ENCODE results near the gene HCN2.
"Not testable (repeated sequence)": the region's sequence is repeated elsewhere in the genome, so short reads cannot be mapped to it uniquely, and the experiment has no call there.

Gene HCN2

DNA sequence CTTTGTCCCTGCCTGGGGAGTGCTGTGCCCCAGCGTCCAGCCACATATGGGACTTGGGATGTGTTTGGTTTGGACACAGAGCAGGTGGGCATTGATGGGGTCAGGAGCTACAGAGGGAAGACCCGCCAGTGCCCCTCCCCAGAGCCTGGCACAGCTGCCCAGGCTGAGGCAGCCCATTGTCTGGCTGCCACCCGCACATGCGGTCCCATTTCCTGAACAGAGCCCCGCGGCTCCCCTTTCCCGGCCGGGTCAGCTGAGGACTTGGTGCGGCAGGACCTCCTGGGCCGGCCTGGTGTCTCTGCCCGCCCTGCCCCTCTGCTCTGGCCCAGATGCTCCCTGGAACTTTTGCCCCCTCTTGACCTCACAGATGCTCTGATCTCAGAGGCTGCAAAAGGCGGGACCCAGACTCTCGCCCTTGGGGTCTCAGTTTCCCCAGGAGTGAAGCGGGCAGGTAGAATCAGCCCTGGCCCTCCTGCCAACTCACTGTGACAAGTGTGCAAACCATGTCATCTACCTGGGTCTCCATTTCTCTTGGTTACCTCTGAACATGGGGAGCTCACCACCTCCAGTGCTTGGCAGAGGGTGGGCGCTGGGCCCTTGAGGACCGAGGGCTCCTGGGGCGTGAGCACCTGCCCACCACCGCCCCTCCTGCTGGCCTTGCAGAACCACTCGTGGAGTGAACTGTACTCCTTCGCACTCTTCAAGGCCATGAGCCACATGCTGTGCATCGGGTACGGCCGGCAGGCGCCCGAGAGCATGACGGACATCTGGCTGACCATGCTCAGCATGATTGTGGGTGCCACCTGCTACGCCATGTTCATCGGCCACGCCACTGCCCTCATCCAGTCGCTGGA, 17.8 kb downstream of the HCN2 start:
- no peak for DNase-seq

DNA sequence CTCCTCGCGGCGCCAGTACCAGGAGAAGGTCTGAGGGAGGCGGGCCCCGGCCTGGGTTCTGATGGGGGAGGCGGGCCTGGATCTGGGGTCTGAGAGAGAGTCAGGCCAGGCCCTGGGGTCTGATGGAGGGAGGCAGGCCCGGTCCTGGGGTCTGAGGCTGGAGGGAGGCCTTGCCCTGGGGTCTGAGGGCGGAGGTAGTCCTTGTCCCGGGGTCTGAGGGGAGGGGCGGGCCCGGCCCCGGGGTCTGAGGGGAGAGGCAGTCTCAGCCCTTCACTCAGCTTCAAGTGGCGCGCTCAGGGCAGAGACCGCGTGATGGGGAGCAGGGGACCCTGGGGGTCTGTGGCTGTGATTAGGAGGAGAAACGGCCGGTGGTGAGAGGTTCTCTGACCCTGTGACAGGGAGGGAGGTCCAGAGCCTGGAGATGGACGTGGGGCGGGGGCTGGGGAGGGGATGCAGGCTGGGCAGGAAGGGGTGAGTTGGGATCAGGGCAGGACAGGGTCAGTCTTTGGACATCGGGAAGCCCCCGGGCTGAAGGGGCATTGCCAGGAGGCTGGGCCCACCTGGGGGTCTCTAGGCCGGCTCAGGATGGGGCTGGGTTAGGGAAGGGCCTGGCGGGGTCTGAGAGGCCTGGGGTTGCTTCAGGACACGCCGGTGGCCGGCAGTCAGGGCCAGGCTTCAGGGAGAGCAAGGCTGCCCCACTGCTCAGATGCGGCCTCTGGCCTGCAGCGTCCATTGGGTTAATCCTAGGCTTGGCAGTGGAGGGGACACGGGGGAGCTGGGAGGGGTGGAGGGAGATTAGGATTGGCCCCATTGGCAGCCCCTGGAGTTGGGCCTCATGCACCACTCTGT, 18.7 kb downstream of the HCN2 start:
- no peak for DNase-seq

- DNase-seq = no peak
These were observed 19.3 kb downstream of the HCN2 start for GRCh38 chr19:609004-609346.

DNA sequence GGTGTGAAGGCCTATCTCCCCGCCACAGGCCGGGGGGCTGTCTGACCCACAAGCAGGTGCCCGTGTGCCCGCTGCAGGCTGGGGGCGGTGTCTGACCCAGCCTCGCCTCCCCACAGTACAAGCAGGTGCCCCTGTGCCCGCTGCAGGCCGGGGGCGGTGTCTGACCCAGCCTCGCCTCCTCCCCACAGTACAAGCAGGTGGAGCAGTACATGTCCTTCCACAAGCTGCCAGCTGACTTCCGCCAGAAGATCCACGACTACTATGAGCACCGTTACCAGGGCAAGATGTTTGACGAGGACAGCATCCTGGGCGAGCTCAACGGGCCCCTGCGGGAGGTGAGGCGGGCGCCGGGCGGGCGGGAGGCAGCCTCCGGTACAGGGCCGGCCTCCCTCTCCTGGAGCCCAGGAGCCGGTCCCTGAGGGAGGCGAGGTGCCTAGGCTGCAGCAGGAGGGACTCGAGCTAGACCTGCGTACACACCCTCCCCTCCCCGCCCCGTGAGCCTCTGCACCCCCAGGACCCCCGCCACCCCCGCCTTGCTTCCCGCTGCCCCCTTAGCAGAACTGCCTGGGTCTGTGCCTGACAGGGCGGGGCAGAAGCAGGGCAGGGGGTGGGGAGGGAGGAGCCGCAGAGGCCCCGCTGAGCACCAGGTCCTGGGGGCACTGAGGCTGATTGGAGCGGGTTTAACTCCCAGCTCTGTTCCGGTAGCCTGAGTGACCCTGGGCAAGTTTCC, 20.6 kb downstream of the HCN2 start:
- no peak for DNase-seq

- DNase-seq = no peak
These were observed 21.3 kb downstream of the HCN2 start for GRCh38 chr19:610801-611480.

- DNase-seq = no peak
These were observed 21.8 kb downstream of the HCN2 start for GRCh38 chr19:611481-611868.

- no peak for DNase-seq
These were observed 23.3 kb downstream of the HCN2 start for GRCh38 chr19:612941-613340.

DNA sequence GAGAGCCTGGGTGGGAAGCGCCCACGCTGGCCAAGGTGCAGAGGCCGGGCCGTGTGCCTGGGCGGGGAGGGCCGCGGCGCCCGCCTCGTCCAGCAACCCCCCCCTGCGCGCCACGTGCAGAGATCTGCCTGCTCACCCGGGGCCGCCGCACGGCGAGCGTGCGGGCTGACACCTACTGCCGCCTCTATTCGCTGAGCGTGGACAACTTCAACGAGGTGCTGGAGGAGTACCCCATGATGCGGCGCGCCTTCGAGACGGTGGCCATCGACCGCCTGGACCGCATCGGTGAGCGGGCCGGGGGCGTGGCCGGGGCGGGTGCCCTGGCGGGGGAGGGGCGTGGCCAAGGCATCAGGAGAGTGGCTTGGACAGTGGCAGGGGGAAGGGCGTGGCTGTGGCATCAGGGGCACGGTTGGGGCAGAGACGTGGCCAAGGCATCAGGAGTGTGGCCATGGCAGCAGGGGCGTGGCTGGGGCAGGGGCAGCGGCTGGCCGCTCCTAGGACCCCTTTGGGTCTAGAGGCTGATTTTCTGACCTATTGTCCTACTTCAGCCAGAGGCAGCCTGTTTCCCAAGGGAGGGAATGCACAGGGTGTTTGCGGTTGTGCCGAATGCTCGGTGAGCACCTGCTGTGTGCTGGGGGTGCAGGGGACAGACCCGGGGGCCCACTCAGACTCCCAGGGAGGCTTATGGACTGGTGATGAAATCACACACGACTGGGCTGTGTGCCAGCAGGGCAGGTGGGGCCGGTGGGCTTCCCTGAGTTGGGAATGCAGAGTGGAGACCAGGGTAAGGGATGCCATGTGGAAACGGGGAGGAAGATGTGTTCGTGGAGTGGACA, 24.3 kb downstream of the HCN2 start:
- no peak for DNase-seq

DNA sequence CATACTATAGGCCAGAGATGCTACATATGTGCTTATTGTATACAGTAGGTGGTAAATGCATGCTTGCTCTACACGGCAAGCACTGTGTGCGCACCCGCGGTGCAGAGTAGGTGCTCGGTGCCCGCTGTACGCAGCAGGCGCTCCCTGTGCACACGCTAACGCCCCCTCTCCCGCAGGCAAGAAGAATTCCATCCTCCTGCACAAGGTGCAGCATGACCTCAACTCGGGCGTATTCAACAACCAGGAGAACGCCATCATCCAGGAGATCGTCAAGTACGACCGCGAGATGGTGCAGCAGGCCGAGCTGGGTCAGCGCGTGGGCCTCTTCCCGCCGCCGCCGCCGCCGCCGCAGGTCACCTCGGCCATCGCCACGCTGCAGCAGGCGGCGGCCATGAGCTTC, 25.9 kb downstream of the HCN2 start:
- no peak for DNase-seq

GRCh38 chr19:616062-616700, 26.5 kb downstream of the HCN2 start:
- DNase-seq = no peak

- no peak for DNase-seq
These were observed 27.3 kb downstream of the HCN2 start for GRCh38 chr19:616747-617526.

- DNase-seq = no peak
These were observed 28.0 kb downstream of the HCN2 start for GRCh38 chr19:617551-618246.

DNA sequence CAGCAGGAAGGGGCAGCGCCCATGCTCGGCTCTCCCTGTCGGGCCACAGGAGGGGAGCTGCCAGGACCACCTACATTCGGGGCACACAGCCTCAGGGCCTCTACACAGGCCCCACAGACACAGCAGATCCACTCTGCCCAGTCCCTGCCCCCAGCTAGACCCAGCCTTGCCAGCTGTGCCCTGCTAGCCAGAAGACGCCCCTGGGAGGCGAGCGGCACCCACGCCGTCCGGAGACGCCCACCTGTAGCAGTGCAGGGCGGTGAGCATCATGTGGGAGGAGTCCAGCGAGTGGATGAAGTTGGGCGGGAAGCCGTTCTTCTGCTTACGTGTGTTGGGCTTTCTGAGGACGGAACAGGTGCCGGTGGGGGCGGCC, 28.6 kb downstream of the HCN2 start:
- DNase-seq = no peak

DNA sequence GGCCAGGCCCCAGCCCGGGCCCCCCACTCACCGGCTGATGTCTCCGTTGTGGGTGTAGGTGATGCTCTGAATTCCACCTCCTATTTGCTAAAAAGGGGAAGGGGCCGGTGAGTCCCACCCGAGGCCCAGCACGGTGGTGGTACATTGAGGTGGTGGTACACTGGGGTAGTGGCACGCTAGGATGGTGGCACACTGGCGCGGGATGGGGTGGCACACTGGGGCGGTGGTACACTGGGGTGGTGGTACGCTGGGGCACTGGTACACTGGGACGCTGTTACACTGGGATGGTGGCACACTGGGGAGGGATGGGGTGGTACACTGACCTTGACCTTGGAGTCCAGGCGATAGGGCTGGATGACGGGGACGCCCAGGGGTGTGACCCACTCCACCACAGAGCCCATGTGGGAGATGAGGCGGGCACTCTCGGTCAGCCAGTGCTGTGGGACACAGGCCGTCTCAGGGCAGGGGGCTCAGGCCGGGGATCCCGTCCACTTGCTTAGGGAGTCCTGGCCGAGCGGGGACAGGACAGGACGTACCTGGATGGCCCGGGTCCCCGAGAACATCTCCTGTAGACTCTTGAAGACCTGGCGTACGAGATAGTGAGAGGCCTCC, 29.1 kb downstream of the HCN2 start:
- no peak for DNase-seq

GRCh38 chr19:619286-620002, 29.8 kb downstream of the HCN2 start:
- no peak for DNase-seq

DNA sequence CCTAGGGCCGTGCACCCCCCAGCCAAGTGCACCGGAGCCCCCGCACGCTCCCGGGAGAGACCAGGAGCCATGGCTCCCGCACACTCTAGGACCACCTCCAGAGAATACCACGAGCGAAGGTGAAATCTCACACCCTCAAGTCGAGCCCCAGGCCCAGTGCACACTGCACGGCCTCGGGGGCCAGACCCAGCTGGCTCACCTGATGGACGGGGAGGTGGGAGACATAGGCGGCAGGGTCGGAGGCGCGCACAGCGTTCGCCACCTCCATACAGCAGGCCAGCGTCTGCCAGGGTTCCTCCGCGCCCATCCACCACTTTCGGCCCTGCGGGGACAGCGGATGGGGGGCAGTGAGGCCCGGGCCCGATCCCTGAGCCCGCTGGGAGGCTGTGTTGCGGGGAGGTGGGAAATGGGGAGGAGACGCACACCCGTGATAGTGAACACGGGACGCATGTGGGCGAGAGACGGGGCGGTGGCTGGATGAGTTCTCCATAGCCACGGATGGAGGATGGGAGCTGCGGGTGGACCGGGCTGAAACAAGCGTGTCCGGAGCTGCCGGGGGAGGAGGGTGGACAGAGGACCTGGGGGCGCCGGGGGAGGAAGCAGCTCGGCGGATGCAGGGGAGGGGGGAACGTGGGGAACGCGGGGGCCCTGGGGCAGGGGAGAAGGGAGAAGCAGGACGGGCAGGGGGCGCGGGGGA, 30.6 kb downstream of the HCN2 start:
- DNase-seq = no peak

GRCh38 chr19:621191-621590, 31.5 kb downstream of the HCN2 start:
- not testable (repeated sequence) for DNase-seq

DNA sequence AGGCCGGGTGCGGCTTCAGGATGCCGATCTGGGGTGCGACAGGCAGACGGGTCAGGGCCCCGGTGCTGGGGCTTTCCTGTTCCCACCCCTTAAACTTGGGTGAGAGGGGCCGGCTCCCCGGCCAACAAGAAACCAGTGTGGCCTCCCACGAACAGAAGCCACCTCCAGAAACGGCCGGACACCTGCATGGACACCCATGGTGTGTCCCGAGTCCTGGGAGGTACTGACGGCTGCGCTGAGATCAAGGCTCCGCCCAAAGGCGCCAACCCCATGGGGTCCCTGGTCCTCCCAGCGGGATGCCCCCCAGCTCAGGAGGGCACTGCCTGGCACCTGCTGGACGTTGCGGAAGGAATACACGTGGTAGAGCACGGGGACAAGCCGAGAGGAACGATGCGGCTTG, 32.1 kb downstream of the HCN2 start:
- no peak for DNase-seq
